Left lobe of liver (tissue), 2 donors: ENCODE data around the gene KLHL40. TPM values are rescaled to one million over a fixed set of nuclear protein-coding genes. Genes with fewer than 3 reads are reported as not detected.

ENCODE experiments used
- ATAC-seq: fragments of 200-7000 bp; cut with Tn5 transposase; one replicate; pipeline ENCODE4 v1.9.1; 2020; ENCODE audit warnings: mild to moderate bottlenecking, moderate library complexity
- DNase-seq: peaks from one replicate; pipeline ENCODE4 v3.0.0-alpha.2; 2020; ENCODE audit warnings: low spot score
- total RNA-seq: library from RNA; stranded (reverse); gene quantifications from one replicate; pipeline ENCODE4 v1.2.1, GENCODE V29; 2021
- donor health status: DM: no; HTN: no; CAD: no; lungs with moderate emphysema.
- donor health status: DM: no; HTN: yes; CAD: no.

Gene KLHL40
- total RNA-seq, 1 donor from 2014 or later: not detected

DNA sequence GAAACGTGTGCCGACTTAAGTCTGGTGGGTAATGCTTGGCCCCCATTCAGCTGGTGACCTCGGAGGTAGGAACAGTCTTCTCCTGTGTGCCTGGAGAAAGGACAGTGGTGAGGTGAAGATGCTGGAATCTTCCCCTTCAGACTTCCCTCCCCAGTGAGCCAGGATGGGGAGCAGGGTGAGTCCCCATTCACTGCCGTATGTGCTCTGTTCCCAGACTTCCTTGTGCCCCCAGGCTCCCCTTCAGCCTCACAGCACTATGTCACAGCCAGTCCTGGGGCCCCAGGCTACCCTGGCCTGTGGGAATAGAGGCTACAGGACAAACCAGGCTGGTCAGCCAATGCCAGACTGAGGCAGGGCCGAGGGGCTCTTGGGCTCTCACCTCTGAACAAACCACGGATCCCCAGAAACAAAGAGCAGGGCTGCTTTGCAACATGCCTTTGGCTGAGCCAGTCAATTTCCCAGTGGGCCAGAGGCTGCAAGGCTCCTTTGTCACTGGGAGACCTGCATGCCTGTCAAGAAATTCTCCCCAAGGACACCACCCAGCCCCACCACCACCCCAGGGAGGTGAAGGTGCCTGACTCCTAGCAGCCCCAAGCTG is 49.0 kb downstream of the KLHL40 start:
- DNase-seq: peak; percentile 28

GRCh38 chr3:42735019-42735418 is 49.7 kb downstream of the KLHL40 start:
- DNase-seq: peak; percentile 38
- no peak for ATAC-seq

More for the DNA sequence above, 49.0 kb downstream of the KLHL40 start:
- ATAC-seq: no peak

DNA sequence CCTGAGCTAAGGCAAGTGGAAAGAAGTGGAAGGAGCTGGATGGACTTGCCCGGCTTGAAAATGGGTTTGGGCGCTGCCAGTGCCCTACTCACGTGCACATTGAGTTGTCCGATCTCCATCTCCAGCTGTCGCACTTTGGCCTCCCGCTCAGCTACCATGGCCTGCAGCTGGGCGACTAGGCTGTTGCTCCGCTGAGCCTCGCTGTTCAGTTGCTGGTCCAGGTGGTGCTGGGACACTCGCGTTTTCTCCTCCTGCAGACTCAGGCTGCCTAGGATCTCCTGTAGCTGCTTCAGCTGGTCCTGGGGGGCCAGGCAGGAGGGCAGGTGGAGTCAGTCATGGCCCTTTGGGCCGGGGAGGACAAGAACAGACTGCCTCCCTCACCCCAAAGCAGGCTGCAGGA is 50.3 kb downstream of the KLHL40 start:
- no peak for ATAC-seq

GRCh38 chr3:42736081-42736480 is 50.7 kb downstream of the KLHL40 start:
- ATAC-seq (no peak), DNase-seq (no peak)

More for the DNA sequence above, 50.3 kb downstream of the KLHL40 start:
- peak; percentile 33 for DNase-seq

DNA sequence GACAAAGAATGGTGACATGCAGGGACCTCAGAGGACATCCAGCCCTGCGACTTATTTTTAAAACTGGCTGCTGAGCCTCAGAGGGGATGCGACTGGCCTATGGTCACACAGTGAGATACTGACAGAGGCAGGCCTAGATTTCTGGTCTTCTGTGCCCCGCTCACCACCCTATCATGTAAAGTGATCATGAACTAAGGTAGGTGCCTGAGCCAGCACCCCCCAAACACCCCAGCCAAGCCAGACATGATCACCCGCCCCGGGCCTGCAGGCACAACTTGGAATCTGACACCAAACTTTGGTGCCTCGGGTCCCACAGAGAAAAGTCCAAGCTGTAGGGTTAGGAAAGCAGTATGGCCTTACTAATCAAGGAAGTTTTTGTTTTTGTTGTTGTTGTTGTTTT is 51.2 kb downstream of the KLHL40 start:
- ATAC-seq (no peak), DNase-seq (peak; percentile 37)

GRCh38 chr3:42739401-42740158 is 54.2 kb downstream of the KLHL40 start:
- ATAC-seq: no peak
- peak; percentile 43 for DNase-seq

GRCh38 chr3:42741796-42742195 is 56.5 kb downstream of the KLHL40 start:
- DNase-seq (peak; percentile 31), ATAC-seq (no peak)

Other genes starting within 250 kb of the KLHL40 start
- gene VIPR1, start 182.9 kb upstream of the KLHL40 start, total RNA-seq: 27.0 TPM
- 14.2 TPM for gene SEC22C, start 103.6 kb upstream of the KLHL40 start, total RNA-seq
- gene SS18L2, start 94.7 kb upstream of the KLHL40 start, total RNA-seq: 14.4 TPM
- 29.2 TPM for gene NKTR, start 84.9 kb upstream of the KLHL40 start, total RNA-seq
- gene ZBTB47, start 31.8 kb upstream of the KLHL40 start, total RNA-seq: 5.0 TPM
- gene HHATL, start 17.3 kb downstream of the KLHL40 start, total RNA-seq: 0.40 TPM
- gene CCDC13, start 87.7 kb downstream of the KLHL40 start, total RNA-seq: 1.6 TPM
- gene HIGD1A, start 119.0 kb downstream of the KLHL40 start, total RNA-seq: 112 TPM
- 17.6 TPM for gene ACKR2, start 123.9 kb downstream of the KLHL40 start, total RNA-seq
- 425 TPM for gene CYP8B1, start 190.3 kb downstream of the KLHL40 start, total RNA-seq
- 3.0 TPM for gene ZNF662, start 220.6 kb downstream of the KLHL40 start, total RNA-seq